ENCODE results near the gene EVI2A. TPM values are rescaled to one million over a fixed set of nuclear protein-coding genes. Genes with fewer than 3 reads are reported as not detected.

The EVI2A gene
- total and polyA plus RNA-seq, 3 donors from 2014 or later: 0.16 to 2.8 (median 2.2) TPM

GRCh38 chr17:31297090-31297489, 24.3 kb downstream of the EVI2A start, which contains the start of gene OMG:
OMG (minus strand) TSS chr17:31297239; CDS start chr17:31296331, 908 bp downstream.
- 84 to 85% methylated on average over 7 of the region's 7 CpGs for WGBS, 2 donors
- H3K4me3 ChIP-seq: no peak within 1 kb of the TSS
- no peaks in the 10 kb centered on the region for H3K9me3 ChIP-seq
- TF ChIP-seq CTCF (IDR thresholded peaks at IDR 0.05) (no peak), POLR2A (IDR thresholded peaks at IDR 0.05) (no peak)
- no peaks in the 10 kb centered on the region for H3K27me3 ChIP-seq
- no peaks in the 10 kb centered on the region for H3K36me3 ChIP-seq (ENCODE audit: low read depth, missing control alignments)
- no peaks in the 10 kb centered on the region for H3K4me1 ChIP-seq
- no peak for DNase-seq
- no peak within 1 kb of the TSS for H3K27ac ChIP-seq
- intact Hi-C loops (cut with DNase I; ENCODE audit: low total_unique reads): no loop called here

- TF ChIP-seq POLR2A (IDR thresholded peaks at IDR 0.05): no peak
- no peak for TF ChIP-seq CTCF (IDR thresholded peaks at IDR 0.05)
- DNase-seq: no peak
- no peaks in the 10 kb centered on the region for H3K4me1 ChIP-seq
- H3K9me3 ChIP-seq: no peaks in the 10 kb centered on the region
- no peak overlapping the region for H3K27ac ChIP-seq
- H3K27me3 ChIP-seq: no peaks in the 10 kb centered on the region
- 78 to 87% methylated on average over 2 of the region's 2 CpGs for WGBS, 2 donors
- intact Hi-C loops (cut with DNase I; ENCODE audit: low total_unique reads): no loop called here
- no peak overlapping the region for H3K4me3 ChIP-seq
- no peaks in the 10 kb centered on the region for H3K36me3 ChIP-seq (ENCODE audit: low read depth, missing control alignments)
Measured at GRCh38 chr17:31296142-31296541, 25.3 kb downstream of the EVI2A start.

GRCh38 chr17:31295489-31295871, 25.9 kb downstream of the EVI2A start:
- Histone ChIP-seq H3K27me3 (no peaks in the 10 kb centered on the region), H3K4me1 (no peaks in the 10 kb centered on the region), H3K9me3 (no peaks in the 10 kb centered on the region), H3K27ac (no peak overlapping the region), H3K4me3 (no peak overlapping the region), H3K36me3 (ENCODE audit: low read depth, missing control alignments) (no peaks in the 10 kb centered on the region)
- no peak for TF ChIP-seq POLR2A (IDR thresholded peaks at IDR 0.05)
- no peak for TF ChIP-seq CTCF (IDR thresholded peaks at IDR 0.05)
- 89 to 92% methylated on average over 1 of the region's 1 CpG for WGBS, 2 donors
- DNase-seq: no peak
- intact Hi-C loops (cut with DNase I; ENCODE audit: low total_unique reads): no loop called here

GRCh38 chr17:31294820-31295488, 26.5 kb downstream of the EVI2A start:
- H3K4me1 ChIP-seq: no peaks in the 10 kb centered on the region

More at GRCh38 chr17:31294820-31295488, 26.5 kb downstream of the EVI2A start:
- no peak overlapping the region for H3K27ac ChIP-seq
- H3K4me3 ChIP-seq: no peak overlapping the region
- H3K36me3 ChIP-seq (ENCODE audit: low read depth, missing control alignments): no peaks in the 10 kb centered on the region
- WGBS, 2 donors: 87% methylated on average over 3 of the region's 3 CpGs
- no peaks in the 10 kb centered on the region for H3K27me3 ChIP-seq
- TF ChIP-seq CTCF (IDR thresholded peaks at IDR 0.05) (no peak), POLR2A (IDR thresholded peaks at IDR 0.05) (no peak)
- DNase-seq: no peak
- intact Hi-C loops (cut with DNase I; ENCODE audit: low total_unique reads): no loop called here
- no peaks in the 10 kb centered on the region for H3K9me3 ChIP-seq

All from testis (tissue), 3 donors.